Thymus (tissue), 11 donors: ENCODE measurements around the gene NBEA. TPM values are rescaled to one million over a fixed set of nuclear protein-coding genes. Genes with fewer than 3 reads are reported as not detected.
"Not testable (repeated sequence)": the region's sequence is repeated elsewhere in the genome, so short reads cannot be mapped to it uniquely, and the experiment has no call there.

Experiments used
- DNase-seq, 9 donors: peaks; one replicate each; pipeline ENCODE4 v3.0.0-alpha.2; 2013; ENCODE audit warnings: low spot score in 9 of 9, low read depth in 6 of 9, missing footprints in 1 of 9
- H3K27ac ChIP-seq, 2 donors: one replicate each; pipeline ENCODE4 v1.5.1; 2013; ENCODE audit warnings: control low read depth in 1 of 2, low read depth in 1 of 2, low read length in 1 of 2, mild to moderate bottlenecking in 1 of 2, moderate library complexity in 1 of 2
- H3K27me3 ChIP-seq, 2 donors: one replicate each; pipeline ENCODE4 v1.5.1; 2013; ENCODE audit warnings: low read length in 1 of 2; ENCODE audit not compliant: control insufficient read depth in 2 of 2, insufficient read depth in 1 of 2
- H3K36me3 ChIP-seq, 2 donors: one replicate each; pipeline ENCODE4 v1.5.1; 2013; ENCODE audit warnings: low read length in 1 of 2, mild to moderate bottlenecking in 1 of 2, moderate library complexity in 1 of 2; ENCODE audit not compliant: control insufficient read depth in 2 of 2, insufficient read depth in 2 of 2
- H3K4me1 ChIP-seq, 2 donors: one replicate each; pipeline ENCODE4 v1.5.1; 2013; ENCODE audit warnings: low read length in 2 of 2; ENCODE audit not compliant: control insufficient read depth in 2 of 2, insufficient read depth in 2 of 2
- H3K4me3 ChIP-seq, 2 donors: one replicate each; pipeline ENCODE4 v1.5.1; 2013; ENCODE audit warnings: low read length in 2 of 2, control low read depth in 1 of 2, mild to moderate bottlenecking in 1 of 2
- H3K9me3 ChIP-seq, 2 donors: one replicate each; pipeline ENCODE4 v1.5.1; 2013; ENCODE audit warnings: low read length in 1 of 2, mild to moderate bottlenecking in 1 of 2; ENCODE audit not compliant: control insufficient read depth in 2 of 2, insufficient read depth in 1 of 2
- WGBS: extraction: QIAGEN DNeasy Blood & Tissue Kit; methylation state at CpG from one replicate; pipeline ENCODE4 v1.1.7; 2013; 5-methylcytosine and 5-hydroxymethylcytosine counted together
- polyA plus RNA-seq: library from polyadenylated mRNA; stranded (reverse); fragments of 200-250 nt; gene quantifications from one replicate; pipeline ENCODE4 v1.2.3, GENCODE V29; 2013
- total RNA-seq: library from RNA; stranded (reverse); fragments of 120-200 nt; gene quantifications from one replicate; pipeline ENCODE4 v1.2.4, GENCODE V29; 2013
- donor health status: healthy.

NBEA gene
- total and polyA plus RNA-seq, 2 donors, result 4.1 to 6.8 TPM

DNA sequence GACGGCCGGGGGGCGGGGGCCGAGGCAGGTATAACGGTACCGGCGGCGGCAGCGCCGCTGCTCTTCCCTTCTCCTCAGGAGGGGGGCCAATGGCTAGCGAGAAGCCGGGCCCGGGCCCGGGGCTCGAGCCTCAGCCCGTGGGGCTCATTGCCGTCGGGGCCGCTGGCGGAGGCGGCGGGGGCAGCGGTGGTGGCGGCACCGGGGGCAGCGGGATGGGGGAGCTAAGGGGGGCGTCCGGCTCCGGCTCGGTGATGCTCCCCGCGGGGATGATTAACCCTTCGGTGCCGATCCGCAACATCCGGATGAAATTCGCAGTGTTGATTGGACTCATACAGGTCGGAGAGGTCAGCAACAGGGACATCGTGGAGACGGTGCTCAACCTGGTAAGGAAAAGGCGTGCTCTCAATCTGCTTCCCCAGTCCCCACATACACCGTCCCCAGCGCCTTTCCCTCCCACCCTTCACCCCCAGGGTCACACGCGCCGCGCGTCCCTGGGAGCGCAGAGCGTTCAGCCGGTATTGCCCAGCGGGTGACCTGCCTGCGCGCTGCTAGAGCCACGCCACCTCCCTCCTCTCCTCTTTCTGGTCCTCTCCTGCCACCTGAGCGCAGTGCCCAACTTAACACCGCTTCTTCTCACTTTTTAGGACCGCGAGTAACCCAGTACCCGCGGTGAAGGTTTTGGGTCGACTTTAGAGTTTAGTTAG lies 814 bp downstream of the NBEA start:
- Histone ChIP-seq H3K36me3 (no peaks in the 10 kb centered on the region), H3K27me3 (peaks cover 0 to 15% of the 10 kb centered on the region in 2 donors), H3K27ac (no peak overlapping the region), H3K4me3 (peak overlapping the region; percentile 65 to 88), H3K4me1 (peaks cover 15 to 18% of the 10 kb centered on the region in 2 donors), H3K9me3 (no peaks in the 10 kb centered on the region)
- DNase-seq, result peak in 4 of 9 donors; percentile 5 to 23 (median 11)
- WGBS, result 1% methylated on average over 62 of the region's 62 CpGs

DNA sequence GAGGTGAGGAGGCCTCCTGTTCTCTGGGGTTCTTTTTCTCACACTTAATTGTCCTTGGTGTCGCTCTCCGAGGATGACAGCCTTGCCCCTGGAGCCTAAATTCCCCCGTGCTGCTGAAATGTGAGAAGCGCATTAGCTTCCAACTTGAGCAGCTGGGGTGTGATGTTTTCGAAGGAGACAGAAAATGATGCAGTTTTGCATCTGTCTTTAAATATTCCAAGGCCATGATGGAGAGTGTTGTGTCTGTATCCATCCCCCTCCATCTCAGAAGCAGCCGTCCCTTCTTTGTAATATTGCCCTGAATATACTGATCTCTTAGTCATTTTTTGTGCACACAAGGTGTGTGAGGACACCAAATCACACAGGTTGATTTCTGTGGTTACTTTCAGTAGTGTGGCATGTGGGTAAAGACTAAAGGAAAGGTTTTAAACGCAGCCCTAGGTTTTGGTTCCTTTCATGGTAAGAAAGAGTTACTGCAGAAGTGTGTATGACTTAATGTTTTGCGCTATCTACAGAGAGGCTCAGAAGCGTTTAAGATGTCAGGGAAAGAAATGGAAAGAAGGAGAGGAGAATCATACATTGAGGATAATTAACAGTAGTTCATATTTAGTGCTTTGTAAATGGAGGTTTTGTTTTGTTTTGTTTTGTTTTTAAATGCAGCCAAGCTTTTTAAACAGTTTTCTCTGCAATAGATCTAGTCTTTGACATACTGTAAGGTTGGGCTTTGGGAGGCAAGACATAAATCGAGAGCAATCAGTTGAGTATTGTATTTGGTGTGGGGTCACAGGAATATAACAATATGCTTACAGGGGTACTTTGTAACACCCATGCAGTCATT lies 1.6 kb downstream of the NBEA start:
- Histone ChIP-seq H3K4me3 (peak overlapping the region; percentile 65 to 88), H3K27ac (no peak overlapping the region), H3K27me3 (peaks cover 0 to 15% of the 10 kb centered on the region in 2 donors), H3K9me3 (no peaks in the 10 kb centered on the region), H3K36me3 (no peaks in the 10 kb centered on the region), H3K4me1 (peaks cover 15 to 18% of the 10 kb centered on the region in 2 donors)
- WGBS, result 37% methylated on average over 10 of the region's 10 CpGs
- peak in 4 of 9 donors; percentile 18 to 59 (median 22) for DNase-seq

DNA sequence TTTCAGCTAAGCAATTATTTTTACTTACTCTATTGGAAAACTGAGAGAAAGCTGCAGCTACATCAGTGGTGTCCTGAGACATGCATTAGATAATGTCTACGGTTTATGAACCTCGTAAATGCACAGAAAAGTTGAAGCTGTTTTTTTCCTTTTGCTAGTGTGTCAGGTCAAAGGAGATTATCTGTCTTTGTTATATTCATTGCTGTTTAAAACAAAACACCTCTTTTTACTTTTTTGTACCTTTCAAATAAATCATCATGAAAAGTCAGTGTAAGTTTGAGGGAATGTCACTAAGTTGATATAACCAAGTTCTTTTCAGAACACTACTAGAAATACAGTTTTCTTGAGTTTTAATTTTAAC lies 2.2 kb downstream of the NBEA start:
- WGBS, result 88% methylated on average over 2 of the region's 2 CpGs
- Histone ChIP-seq H3K4me3 (no peak overlapping the region), H3K27me3 (peaks cover 0 to 15% of the 10 kb centered on the region in 2 donors), H3K9me3 (no peaks in the 10 kb centered on the region), H3K27ac (no peak overlapping the region), H3K4me1 (peaks cover 15 to 18% of the 10 kb centered on the region in 2 donors), H3K36me3 (no peaks in the 10 kb centered on the region)
- peak in 1 of 9 donors; percentile 2 for DNase-seq

DNA sequence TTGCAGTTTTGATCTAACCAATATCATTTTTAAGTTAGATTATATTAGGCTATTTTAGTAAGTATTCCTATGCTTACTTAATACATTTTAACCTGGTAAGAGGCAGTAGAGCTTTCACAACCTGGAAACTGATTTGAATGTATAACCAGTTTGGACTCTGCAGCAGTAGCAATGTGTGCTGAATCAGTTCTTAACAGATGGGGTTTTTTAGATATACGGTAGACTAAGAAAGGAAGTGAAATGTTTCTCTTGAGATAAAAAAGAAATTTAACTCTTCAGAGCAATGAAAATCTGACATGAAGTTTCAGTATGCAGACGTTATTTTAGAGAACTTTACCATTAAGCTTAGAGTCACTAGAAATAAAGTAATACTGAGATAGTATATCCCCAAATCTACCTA lies 2.7 kb downstream of the NBEA start:
- Histone ChIP-seq H3K36me3 (no peaks in the 10 kb centered on the region), H3K4me1 (peaks cover 15 to 18% of the 10 kb centered on the region in 2 donors), H3K27me3 (peaks cover 0 to 15% of the 10 kb centered on the region in 2 donors), H3K27ac (no peak overlapping the region), H3K9me3 (no peaks in the 10 kb centered on the region), H3K4me3 (no peak overlapping the region)
- 6% methylated on average over 2 of the region's 2 CpGs for WGBS
- peak in 2 of 9 donors; percentile 0 to 10 for DNase-seq

GRCh38 chr13:34951528-34951927 lies 9.5 kb downstream of the NBEA start:
- no peak for DNase-seq
- H3K9me3 ChIP-seq, result peaks cover 1 to 3% of the 10 kb centered on the region in 2 donors

GRCh38 chr13:34959489-34959888 lies 17.4 kb downstream of the NBEA start:
- H3K36me3 ChIP-seq, result no peaks in the 10 kb centered on the region
- DNase-seq, result no peak
- H3K4me3 ChIP-seq, result no peak overlapping the region
- no peak overlapping the region for H3K27ac ChIP-seq
- no peaks in the 10 kb centered on the region for H3K4me1 ChIP-seq
- H3K9me3 ChIP-seq, result no peaks in the 10 kb centered on the region
- 99% methylated on average over 1 of the region's 1 CpG for WGBS
- H3K27me3 ChIP-seq, result no peaks in the 10 kb centered on the region

More at GRCh38 chr13:34951528-34951927, 9.5 kb downstream of the NBEA start:
- no peak overlapping the region for H3K27ac ChIP-seq
- H3K4me1 ChIP-seq, result no peaks in the 10 kb centered on the region
- H3K27me3 ChIP-seq, result no peaks in the 10 kb centered on the region
- no peak overlapping the region for H3K4me3 ChIP-seq
- H3K36me3 ChIP-seq, result no peaks in the 10 kb centered on the region

DNA sequence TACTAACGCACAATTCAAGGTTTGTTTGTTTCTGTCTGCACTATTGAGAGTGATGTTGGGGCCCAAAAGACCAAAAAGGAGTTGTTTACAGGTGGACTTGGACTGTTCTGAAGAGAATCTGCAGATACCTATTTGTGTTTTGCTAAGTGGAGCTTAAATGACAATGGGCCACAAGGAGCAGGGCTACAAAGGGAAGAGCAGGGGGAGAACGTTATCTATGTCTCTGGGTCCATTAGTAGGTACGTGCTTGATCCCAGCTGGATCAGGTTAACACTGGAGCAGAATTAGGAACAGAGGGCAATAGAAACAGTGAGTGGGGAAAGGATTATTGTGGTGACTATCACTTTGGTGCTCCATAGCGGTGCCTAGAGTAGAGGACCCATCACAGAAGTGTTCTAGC lies 22.5 kb downstream of the NBEA start:
- 99% methylated on average over 4 of the region's 4 CpGs for WGBS
- Histone ChIP-seq H3K4me1 (no peaks in the 10 kb centered on the region), H3K4me3 (no peak overlapping the region), H3K36me3 (no peaks in the 10 kb centered on the region), H3K9me3 (no peaks in the 10 kb centered on the region), H3K27ac (no peak overlapping the region), H3K27me3 (no peaks in the 10 kb centered on the region)
- no peak for DNase-seq

- no peak overlapping the region for H3K4me3 ChIP-seq
- WGBS, result 76% methylated on average over 3 of the region's 3 CpGs
- peaks cover 0 to 4% of the 10 kb centered on the region in 2 donors for H3K9me3 ChIP-seq
- H3K27ac ChIP-seq, result no peak overlapping the region
- no peak for DNase-seq
- H3K36me3 ChIP-seq, result no peaks in the 10 kb centered on the region
- no peaks in the 10 kb centered on the region for H3K4me1 ChIP-seq
- H3K27me3 ChIP-seq, result no peaks in the 10 kb centered on the region
Measured at GRCh38 chr13:34967851-34968562, 25.9 kb downstream of the NBEA start.

DNA sequence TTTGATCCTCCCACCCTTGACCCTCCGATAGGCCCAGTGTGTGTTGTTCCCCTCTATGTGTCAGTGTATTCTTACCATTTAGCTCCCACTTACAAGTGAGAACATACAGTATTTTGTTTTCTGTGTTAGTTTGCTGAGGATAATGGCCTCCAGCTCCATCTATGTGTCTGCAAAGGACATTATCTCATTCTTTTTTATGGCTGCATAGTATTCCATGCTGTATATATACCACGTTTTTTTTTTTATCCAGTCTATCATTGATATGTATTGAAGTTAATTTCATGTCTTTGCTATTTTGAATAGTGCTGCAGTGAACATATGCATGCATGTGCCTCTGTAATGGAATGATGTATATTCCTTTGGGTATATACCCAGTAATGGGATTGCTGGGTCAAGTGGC lies 27.5 kb downstream of the NBEA start:
- peaks cover 0 to 13% of the 10 kb centered on the region in 2 donors for H3K9me3 ChIP-seq
- not testable (repeated sequence) for H3K27ac ChIP-seq, H3K36me3 ChIP-seq, H3K4me3 ChIP-seq, H3K4me1 ChIP-seq, DNase-seq, H3K27me3 ChIP-seq
- 97% methylated on average over 2 of the region's 2 CpGs for WGBS
